K562 (cell line): Measurements from ENCODE around the gene TINCR. TPM values are rescaled to one million over a fixed set of nuclear protein-coding genes. Genes with fewer than 3 reads are reported as not detected.
A peak's percentile ranks its signal among the peaks of the same experiment; 100 is the strongest.

Source experiments
- ATAC-seq: fragments of 200-7000 bp; cut with Tn5 transposase; 3 replicates; pipeline ENCODE4 v1.9.1; 2020; ENCODE audit warnings: moderate library complexity
- BruUV-seq: library from RNA; stranded (reverse); fragments of 400-500 nt; replicated peaks from 2 replicates; lab custom pipeline; 2021; lab: Mats Ljungman, UMichigan
- CTCF ChIA-PET: fragments of 300-600 bp; formaldehyde crosslinking; extraction: SDS; loops from one replicate; lab custom pipeline; 2021; ENCODE audit warnings: low intra/inter-chr PET ratio; lab: Yijun Ruan, JAX
- POLR2A ChIA-PET: fragments of 300-600, 350-650 bp; sonication (Branson Sonifier 250); formaldehyde crosslinking; extraction: SDS; loops from one replicate; lab custom pipeline; 2021; ENCODE audit warnings: antibody characterized with exemption, inconsistent platforms; lab: Yijun Ruan, JAX
- DNase-seq, 4 experiments: peaks; one replicate each; pipeline versions ENCODE4 v3.0.0 to v3.0.0-alpha.2; 2011 to 2018; ENCODE audit warnings: low spot score in 3 of 4, mixed read lengths in 3 of 4; ENCODE audit errors: extremely low read depth in 1 of 4
- FAIRE-seq: peaks from 2 replicates; lab custom pipeline; 2011; peaks lifted over from hg19 to GRCh38; lab: Jason Lieb, UNC
- H2AFZ ChIP-seq: 2 replicates; pipeline ENCODE4 v1.6.0; 2011; ENCODE audit warnings: low read depth, low read length, control low read depth, inconsistent platforms
- H3K27ac ChIP-seq: fragments of 200-600 bp; 3 replicates; pipeline ENCODE4 v1.8.0; 2011; ENCODE audit warnings: low read depth, mild to moderate bottlenecking, control low read depth, inconsistent platforms, low read length, moderate library complexity, mixed read lengths; ENCODE audit errors: extremely low read depth
- H3K27me3 ChIP-seq, 2 experiments: fragments of 300-600 bp in 1 of 2; 2 replicates in 1 of 2; 3 replicates in 1 of 2; pipeline versions ENCODE4 v1.6.0 to v1.8.0; 2011; ENCODE audit warnings: inconsistent platforms in 2 of 2, low read length in 2 of 2, mild to moderate bottlenecking in 1 of 2, mixed read lengths in 1 of 2, moderate library complexity in 1 of 2; ENCODE audit not compliant: control insufficient read depth in 2 of 2, insufficient read depth in 2 of 2
- H3K36me3 ChIP-seq: fragments of 300-600 bp; 3 replicates; pipeline ENCODE4 v1.8.0; 2011; ENCODE audit warnings: mild to moderate bottlenecking, low read length, inconsistent platforms; ENCODE audit not compliant: control insufficient read depth, insufficient read depth
- H3K4me1 ChIP-seq, 2 experiments: fragments of 200-600 bp in 1 of 2; replicated peaks in 1 of 2; 2 replicates in 1 of 2; 3 replicates in 1 of 2; pipeline versions ENCODE4 v1.5.1 to v1.8.0; 2011; ENCODE audit warnings: inconsistent platforms in 2 of 2, low read length in 2 of 2, mild to moderate bottlenecking in 1 of 2, mixed read lengths in 1 of 2, moderate library complexity in 1 of 2; ENCODE audit not compliant: control insufficient read depth in 2 of 2, insufficient read depth in 2 of 2
- H3K4me2 ChIP-seq: 2 replicates; pipeline ENCODE4 v1.6.1; 2011; ENCODE audit warnings: low read length, control low read depth, inconsistent platforms, mixed read lengths; ENCODE audit not compliant: insufficient read depth
- H3K4me3 ChIP-seq: fragments of 200-600 bp; sonication (generic), shearing (Covaris generic); 2 replicates; pipeline ENCODE4 v1.5.1; 2016; ENCODE audit warnings: control low read depth, inconsistent platforms
- H3K79me2 ChIP-seq: fragments of 200-600 bp; 3 replicates; pipeline ENCODE4 v1.8.0; 2011; ENCODE audit warnings: low read length, inconsistent platforms; ENCODE audit not compliant: control insufficient read depth, insufficient read depth
- H3K9ac ChIP-seq, 2 experiments: 2 replicates each; pipeline versions ENCODE4 v1.6.0 to v1.6.1; 2011; ENCODE audit warnings: low read depth in 2 of 2, low read length in 2 of 2, control low read depth in 1 of 2, inconsistent platforms in 1 of 2, mild to moderate bottlenecking in 1 of 2, mixed read lengths in 1 of 2; ENCODE audit not compliant: insufficient read depth in 1 of 2
- H3K9me1 ChIP-seq: one replicate; pipeline ENCODE4 v1.6.0; 2011; ENCODE audit warnings: inconsistent platforms, mild to moderate bottlenecking, low read length, moderate library complexity; ENCODE audit not compliant: control insufficient read depth, insufficient read depth
- H3K9me3 ChIP-seq: replicated peaks from 2 replicates; pipeline ENCODE4 v1.5.1; 2011; ENCODE audit warnings: low read depth, low read length, inconsistent platforms; ENCODE audit not compliant: control insufficient read depth, insufficient read depth
- H4K20me1 ChIP-seq: replicated peaks from 2 replicates; pipeline ENCODE4 v1.6.1; 2011; ENCODE audit warnings: low read length, inconsistent platforms, mixed read lengths; ENCODE audit not compliant: control insufficient read depth, insufficient read depth
- CC2D1A ChIP-seq: fragments of 450-650 bp; IDR thresholded peaks from 2 replicates; pipeline ENCODE4 v1.6.1; 2017; ENCODE audit warnings: mild to moderate bottlenecking
- MYNN ChIP-seq, 2 experiments: sonication (generic); formaldehyde crosslinking in 1 of 2; IDR thresholded peaks; 2 replicates each; pipeline versions ENCODE4 v1.5.0 to v1.6.1; 2016 to 2020; ENCODE audit warnings: antibody characterized with exemption in 1 of 2, missing genetic modification reagents in 1 of 2
- POLR2B ChIP-seq: fragments of 450-650 bp; IDR thresholded peaks from 2 replicates; pipeline ENCODE4 v1.6.1; 2018; ENCODE audit warnings: low read depth; ENCODE audit not compliant: partially characterized antibody
- RAD21 ChIP-seq, 2 experiments: fragments of 250-450 bp in 1 of 2; fragments of 450-650 bp in 1 of 2; sonication (Bioruptor Pico) in 1 of 2; formaldehyde crosslinking in 1 of 2; IDR thresholded peaks in 1 of 2; conservative IDR thresholded peaks in 1 of 2; 2 replicates each; pipeline versions ENCODE4 v1.4.0 to v1.8.0; 2020 to 2022; ENCODE audit warnings: mild to moderate bottlenecking in 2 of 2, moderate library complexity in 1 of 2
- STAG1 ChIP-seq: sonication (generic); formaldehyde crosslinking; IDR thresholded peaks from 2 replicates; pipeline ENCODE4 v1.5.0; 2020; ENCODE audit warnings: missing genetic modification reagents, borderline replicate concordance
- ZFP1 ChIP-seq: fragments of 450-650 bp; formaldehyde crosslinking; IDR thresholded peaks from 2 replicates; pipeline ENCODE4 v1.4.0; 2020; ENCODE audit warnings: mild to moderate bottlenecking, mixed read lengths
- WGBS: fragments of 100-300 bp; shearing (Covaris generic); methylation state at CpG from one replicate; pipeline ENCODE4 v1.1.6; 2016; ENCODE audit warnings: low coverage, mixed read lengths; ENCODE audit not compliant: insufficient coverage; ENCODE audit errors: missing lambda C conversion rate; 5-methylcytosine and 5-hydroxymethylcytosine counted together
- in situ Hi-C: fragments of 300-500 bp; cut with MboI; formaldehyde crosslinking; loops from 4 replicates; pipeline ENCODE4 v1.15.0; 2018; ENCODE audit warnings: inconsistent platforms, mixed read lengths
- intact Hi-C: fragments of 100-400 bp; cut with micrococcal nuclease; formaldehyde crosslinking; loops from 2 replicates; pipeline ENCODE4 v1.14.2; 2022
- polyA plus RNA-seq, 8 experiments: library from polyadenylated mRNA; depleted of rRNA in 4 of 8; stranded (reverse) in 5 of 8; unstranded in 3 of 8; fragments of >200 nt; fragmentation: Nextera tagmentation in 2 of 8; fragmentation: Illumina TruSeq in 1 of 8; extraction: Ambion mirVana in 2 of 8; extraction: Trizol in 1 of 8; gene quantifications; 2 replicates each; pipeline versions ENCODE4 v1.2.1 to v1.2.3, GENCODE V29; 2011 to 2014; ENCODE audit warnings: inconsistent platforms in 1 of 8, missing spikeins in 1 of 8
- total RNA-seq, 7 experiments: library from RNA; depleted of rRNA in 6 of 7; stranded (reverse); fragments of >200 nt in 6 of 7; fragmentation: Illumina TruSeq in 2 of 7; extraction: Trizol in 2 of 7; gene quantifications; 2 replicates each; pipeline versions ENCODE4 v1.2.1 to v1.2.3, GENCODE V29; 2011 to 2021; ENCODE audit warnings: low replicate concordance in 1 of 7
- TF ChIP-seq, protein P1 (sequence below): sonication (generic); formaldehyde crosslinking; IDR thresholded peaks from 2 replicates; pipeline ENCODE4 v1.8.1; 2023; ENCODE audit warnings: missing genetic modification reagents, mild to moderate bottlenecking, borderline replicate concordance
- TF ChIP-seq, protein P2 (sequence below), 2 experiments: fragments of 450-650 bp; formaldehyde crosslinking in 1 of 2; IDR thresholded peaks; 2 replicates each; pipeline versions ENCODE4 v1.4.0 to v1.6.1; 2014 to 2020; ENCODE audit warnings: mild to moderate bottlenecking in 2 of 2, borderline replicate concordance in 1 of 2, low read depth in 1 of 2

The TINCR gene
- total and polyA plus RNA-seq, 9 of the 15 experiments (the other 6 are each of a cell fraction or from before 2014, with no cell fraction given), result 0.03 to 0.24 (median 0.09) TPM; not detected in 1

DNA sequence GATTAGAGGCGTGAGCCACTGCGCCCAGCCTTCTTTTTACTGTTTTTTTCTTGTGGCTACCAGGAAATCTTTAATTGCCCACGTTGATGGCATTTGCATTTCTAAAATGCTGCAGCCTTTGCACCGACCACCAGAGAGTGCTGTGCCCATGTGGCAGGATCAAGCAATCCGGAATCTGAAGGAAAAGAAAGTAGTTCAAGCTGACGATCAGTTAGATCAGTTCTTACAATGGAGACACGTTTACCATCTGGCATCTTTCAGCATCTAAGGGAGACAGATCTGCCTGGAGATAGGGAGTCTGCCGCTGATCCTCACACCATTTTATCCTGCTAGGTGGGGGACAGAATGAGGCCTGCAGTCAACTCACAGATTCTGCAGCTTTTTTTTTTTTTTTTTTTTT lies 19.9 kb downstream of the TINCR start:
- H3K27me3 ChIP-seq, result peaks cover 7 to 14% of the 10 kb centered on the region in 2 experiments; a peak in 2 of 5 replicates
- H3K4me1 ChIP-seq, result no peaks in the 10 kb centered on the region
- no peak overlapping the region for H3K9ac ChIP-seq
- H3K9me1 ChIP-seq, result no peaks in the 10 kb centered on the region
- no peak overlapping the region for H3K27ac ChIP-seq
- FAIRE-seq (peak; percentile 71), ATAC-seq (peak; percentile 73), DNase-seq (peak; percentile 46 to 60 (median 51))
- intact Hi-C loops (loop anchor here (2.0 kb wide), 1 partner anchor 139 kb away; no protein-coding TSS in a partner anchor), in situ Hi-C loops (no loop called here)
- no peak overlapping the region for H3K4me2 ChIP-seq
- 0% methylated on average over 7 of the region's 8 CpGs for WGBS
- no peak overlapping the region for H2AFZ ChIP-seq
- no peaks in the 10 kb centered on the region for H3K79me2 ChIP-seq
- CTCF ChIA-PET, result no interaction called here
- no peaks in the 10 kb centered on the region for H3K36me3 ChIP-seq
- no peaks in the 10 kb centered on the region for H3K9me3 ChIP-seq
- H4K20me1 ChIP-seq, result no peaks in the 10 kb centered on the region
- no peak overlapping the region for H3K4me3 ChIP-seq
- POLR2A ChIA-PET, result interaction anchor here (0.8 to 1.9 kb wide), 5 partner anchors 10 to 203 kb away, joined by 4 to 8 read pairs (median 6); partner anchors contain the start of gene RPL36
- BruUV-seq, result no TSS peak
- no peak for TF ChIP-seq ZFP1 (CRISPR knock-in tag)
- peak; percentile 36; the same call in 1 of the 2 replicates for TF ChIP-seq CC2D1A
- TF ChIP-seq MYNN (IDR thresholded peaks at IDR 0.05), result no peak
- no peak for TF ChIP-seq MYNN (CRISPR knock-in tag; IDR thresholded peaks at IDR 0.05)
- TF ChIP-seq, protein P1, sequence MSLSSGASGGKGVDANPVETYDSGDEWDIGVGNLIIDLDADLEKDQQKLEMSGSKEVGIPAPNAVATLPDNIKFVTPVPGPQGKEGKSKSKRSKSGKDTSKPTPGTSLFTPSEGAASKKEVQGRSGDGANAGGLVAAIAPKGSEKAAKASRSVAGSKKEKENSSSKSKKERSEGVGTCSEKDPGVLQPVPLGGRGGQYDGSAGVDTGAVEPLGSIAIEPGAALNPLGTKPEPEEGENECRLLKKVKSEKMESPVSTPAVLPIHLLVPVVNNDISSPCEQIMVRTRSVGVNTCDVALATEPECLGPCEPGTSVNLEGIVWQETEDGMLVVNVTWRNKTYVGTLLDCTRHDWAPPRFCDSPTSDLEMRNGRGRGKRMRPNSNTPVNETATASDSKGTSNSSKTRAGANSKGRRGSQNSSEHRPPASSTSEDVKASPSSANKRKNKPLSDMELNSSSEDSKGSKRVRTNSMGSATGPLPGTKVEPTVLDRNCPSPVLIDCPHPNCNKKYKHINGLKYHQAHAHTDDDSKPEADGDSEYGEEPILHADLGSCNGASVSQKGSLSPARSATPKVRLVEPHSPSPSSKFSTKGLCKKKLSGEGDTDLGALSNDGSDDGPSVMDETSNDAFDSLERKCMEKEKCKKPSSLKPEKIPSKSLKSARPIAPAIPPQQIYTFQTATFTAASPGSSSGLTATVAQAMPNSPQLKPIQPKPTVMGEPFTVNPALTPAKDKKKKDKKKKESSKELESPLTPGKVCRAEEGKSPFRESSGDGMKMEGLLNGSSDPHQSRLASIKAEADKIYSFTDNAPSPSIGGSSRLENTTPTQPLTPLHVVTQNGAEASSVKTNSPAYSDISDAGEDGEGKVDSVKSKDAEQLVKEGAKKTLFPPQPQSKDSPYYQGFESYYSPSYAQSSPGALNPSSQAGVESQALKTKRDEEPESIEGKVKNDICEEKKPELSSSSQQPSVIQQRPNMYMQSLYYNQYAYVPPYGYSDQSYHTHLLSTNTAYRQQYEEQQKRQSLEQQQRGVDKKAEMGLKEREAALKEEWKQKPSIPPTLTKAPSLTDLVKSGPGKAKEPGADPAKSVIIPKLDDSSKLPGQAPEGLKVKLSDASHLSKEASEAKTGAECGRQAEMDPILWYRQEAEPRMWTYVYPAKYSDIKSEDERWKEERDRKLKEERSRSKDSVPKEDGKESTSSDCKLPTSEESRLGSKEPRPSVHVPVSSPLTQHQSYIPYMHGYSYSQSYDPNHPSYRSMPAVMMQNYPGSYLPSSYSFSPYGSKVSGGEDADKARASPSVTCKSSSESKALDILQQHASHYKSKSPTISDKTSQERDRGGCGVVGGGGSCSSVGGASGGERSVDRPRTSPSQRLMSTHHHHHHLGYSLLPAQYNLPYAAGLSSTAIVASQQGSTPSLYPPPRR, result no peak
- peak; percentile 52; the same call in 1 of the 2 replicates for TF ChIP-seq STAG1
- no peak for TF ChIP-seq POLR2B
- TF ChIP-seq, protein P2, sequence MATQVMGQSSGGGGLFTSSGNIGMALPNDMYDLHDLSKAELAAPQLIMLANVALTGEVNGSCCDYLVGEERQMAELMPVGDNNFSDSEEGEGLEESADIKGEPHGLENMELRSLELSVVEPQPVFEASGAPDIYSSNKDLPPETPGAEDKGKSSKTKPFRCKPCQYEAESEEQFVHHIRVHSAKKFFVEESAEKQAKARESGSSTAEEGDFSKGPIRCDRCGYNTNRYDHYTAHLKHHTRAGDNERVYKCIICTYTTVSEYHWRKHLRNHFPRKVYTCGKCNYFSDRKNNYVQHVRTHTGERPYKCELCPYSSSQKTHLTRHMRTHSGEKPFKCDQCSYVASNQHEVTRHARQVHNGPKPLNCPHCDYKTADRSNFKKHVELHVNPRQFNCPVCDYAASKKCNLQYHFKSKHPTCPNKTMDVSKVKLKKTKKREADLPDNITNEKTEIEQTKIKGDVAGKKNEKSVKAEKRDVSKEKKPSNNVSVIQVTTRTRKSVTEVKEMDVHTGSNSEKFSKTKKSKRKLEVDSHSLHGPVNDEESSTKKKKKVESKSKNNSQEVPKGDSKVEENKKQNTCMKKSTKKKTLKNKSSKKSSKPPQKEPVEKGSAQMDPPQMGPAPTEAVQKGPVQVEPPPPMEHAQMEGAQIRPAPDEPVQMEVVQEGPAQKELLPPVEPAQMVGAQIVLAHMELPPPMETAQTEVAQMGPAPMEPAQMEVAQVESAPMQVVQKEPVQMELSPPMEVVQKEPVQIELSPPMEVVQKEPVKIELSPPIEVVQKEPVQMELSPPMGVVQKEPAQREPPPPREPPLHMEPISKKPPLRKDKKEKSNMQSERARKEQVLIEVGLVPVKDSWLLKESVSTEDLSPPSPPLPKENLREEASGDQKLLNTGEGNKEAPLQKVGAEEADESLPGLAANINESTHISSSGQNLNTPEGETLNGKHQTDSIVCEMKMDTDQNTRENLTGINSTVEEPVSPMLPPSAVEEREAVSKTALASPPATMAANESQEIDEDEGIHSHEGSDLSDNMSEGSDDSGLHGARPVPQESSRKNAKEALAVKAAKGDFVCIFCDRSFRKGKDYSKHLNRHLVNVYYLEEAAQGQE (IDR thresholded peaks at IDR 0.05; ENCODE audit: borderline replicate concordance), result peak; percentile 59; the same call in 1 of the 2 replicates
- TF ChIP-seq, protein P2 (CRISPR knock-in tag; IDR thresholded peaks at IDR 0.05; ENCODE audit: low read depth), result no peak
- TF ChIP-seq RAD21 (CRISPR knock-in tag; conservative IDR thresholded peaks at IDR 0.05 in 1 of 2, IDR thresholded peaks at IDR 0.05 in 1 of 2), result peak; percentile 25 to 72; a peak in 3 of 4 replicates
